ENCODE data around the gene ISG20.
"Not testable (repeated sequence)": the region's sequence is repeated elsewhere in the genome, so short reads cannot be mapped to it uniquely, and the experiment has no call there.

Gene ISG20

GRCh38 chr15:88619796-88620195 is 19.0 kb upstream of the ISG20 start:
- no peak for DNase-seq

GRCh38 chr15:88620995-88621772 is 17.6 kb upstream of the ISG20 start, which contains the start of gene AEN:
Gene AEN, plus strand, starts transcription at chr15:88621340. Its CDS starts 4,870 bp downstream, at chr15:88626210.
- peak; percentile 93 for DNase-seq

GRCh38 chr15:88621789-88622604 is 16.8 kb upstream of the ISG20 start:
- peak; percentile 33 for DNase-seq

- no peak for DNase-seq
Measured at GRCh38 chr15:88622605-88622975, 16.2 kb upstream of the ISG20 start.

- peak; percentile 52 for DNase-seq
Measured at GRCh38 chr15:88623061-88623460, 15.8 kb upstream of the ISG20 start.

GRCh38 chr15:88623632-88624031 is 15.2 kb upstream of the ISG20 start:
- DNase-seq, result no peak

GRCh38 chr15:88624156-88624970 is 14.5 kb upstream of the ISG20 start:
- DNase-seq, result no peak

- DNase-seq, result no peak
Measured at GRCh38 chr15:88624971-88625490, 13.8 kb upstream of the ISG20 start.

GRCh38 chr15:88625943-88626741 is 12.7 kb upstream of the ISG20 start:
- no peak for DNase-seq

GRCh38 chr15:88627463-88627862 is 11.4 kb upstream of the ISG20 start:
- DNase-seq, result peak; percentile 46

GRCh38 chr15:88628018-88628654 is 10.7 kb upstream of the ISG20 start:
- no peak for DNase-seq

GRCh38 chr15:88629071-88629470 is 9.7 kb upstream of the ISG20 start:
- DNase-seq, result no peak

- no peak for DNase-seq
Measured at GRCh38 chr15:88630141-88630721, 8.6 kb upstream of the ISG20 start.

GRCh38 chr15:88630798-88631463 is 7.9 kb upstream of the ISG20 start:
- no peak for DNase-seq

- DNase-seq, result no peak
Measured at GRCh38 chr15:88631464-88632028, 7.3 kb upstream of the ISG20 start.

GRCh38 chr15:88632797-88633196 is 6.0 kb upstream of the ISG20 start:
- not testable (repeated sequence) for DNase-seq

GRCh38 chr15:88634449-88634848 is 4.4 kb upstream of the ISG20 start:
- DNase-seq, result no peak

GRCh38 chr15:88635318-88635717 is 3.5 kb upstream of the ISG20 start:
- no peak for DNase-seq

GRCh38 chr15:88636050-88636449 is 2.8 kb upstream of the ISG20 start:
- peak; percentile 57 for DNase-seq

GRCh38 chr15:88636654-88637053 is 2.2 kb upstream of the ISG20 start:
- DNase-seq, result no peak
